ENCODE data around the gene KANK4. TPM values are rescaled to one million over a fixed set of nuclear protein-coding genes. Genes with fewer than 3 reads are reported as not detected.

Gene KANK4
- total and polyA plus RNA-seq, 2 donors (not counting 1 experiment from before 2014, with no cell fraction given), result not detected

- no CpG with 5 or more reads among the region's 1 CpG for WGBS (ENCODE audit: insufficient coverage)
- DNase-seq, result no peak
- intact Hi-C loops (cut with micrococcal nuclease), result no loop called here
These were observed 49.8 kb downstream of the KANK4 start for GRCh38 chr1:62269439-62269838.

GRCh38 chr1:62268315-62268714 is 50.9 kb downstream of the KANK4 start:
- Mint-ChIP-seq H3K9me3 (ENCODE audit: insufficient read depth) (no peaks in the 10 kb centered on the region), H3K27ac (no peak overlapping the region), H3K27me3 (no peaks in the 10 kb centered on the region), H3K4me3 (no peak overlapping the region), H3K4me1 (peaks cover 13% of the 10 kb centered on the region)
- ChIA-PET POLR2A (no interaction called here), CTCF (no interaction called here)
- no peak overlapping the region for H2AFZ ChIP-seq (ENCODE audit: insufficient read depth, low read depth, low read length, poor library complexity, severe bottlenecking)
- no peak overlapping the region for H3K4me3 ChIP-seq (ENCODE audit: control extremely low read depth in 1 of 5, extremely low read depth in 1 of 5, insufficient read depth in 1 of 5, low read depth in 2 of 5, low read length in 4 of 5)
- ATAC-seq (ENCODE audit: low read depth), result no peak
- 98% methylated on average over 5 of the region's 8 CpGs for WGBS (ENCODE audit: insufficient coverage)
- no peaks in the 10 kb centered on the region for H3K27me3 ChIP-seq (replicated peaks in 1 of 4; ENCODE audit: control extremely low read depth in 1 of 4, control insufficient read depth in 3 of 4, insufficient read depth in 4 of 4, low read length in 3 of 4)
- no peaks in the 10 kb centered on the region for H3K79me2 ChIP-seq (ENCODE audit: control insufficient read depth, insufficient read depth, low read length)
- H3K4me2 ChIP-seq (replicated peaks; ENCODE audit: low read depth, low read length, poor library complexity, severe bottlenecking), result no peak overlapping the region
- no peaks in the 10 kb centered on the region for H4K20me1 ChIP-seq (ENCODE audit: control insufficient read depth, insufficient read depth, low read length, poor library complexity, severe bottlenecking)
- H3K9me3 ChIP-seq (ENCODE audit: control extremely low read depth in 1 of 3, control insufficient read depth in 2 of 3, insufficient read depth in 1 of 3, low read length in 2 of 3), result peaks cover 0 to 6% (median 0%) of the 10 kb centered on the region in 3 donors
- intact Hi-C loops (cut with micrococcal nuclease), result no loop called here
- H3K27ac ChIP-seq (ENCODE audit: low read length in 2 of 2), result no peak overlapping the region
- H3K4me1 ChIP-seq (ENCODE audit: control insufficient read depth in 2 of 2, insufficient read depth in 2 of 2, low read length in 2 of 2), result peaks cover 10 to 12% of the 10 kb centered on the region in 2 donors
- DNase-seq, result no peak
- no peaks in the 10 kb centered on the region for H3K36me3 ChIP-seq (replicated peaks in 1 of 2; ENCODE audit: control extremely low read depth in 1 of 2, control insufficient read depth in 1 of 2, extremely low read depth in 1 of 2, insufficient read depth in 2 of 2, low read length in 1 of 2)
- H3K9ac ChIP-seq (ENCODE audit: low read length), result no peak overlapping the region
- TF ChIP-seq CTCF (IDR thresholded peaks at IDR 0.05), result no peak
- no peak for TF ChIP-seq EZH2 (IDR thresholded peaks at IDR 0.05; ENCODE audit: borderline replicate concordance, insufficient read depth, low read depth, low read length, poor library complexity, severe bottlenecking)

More at GRCh38 chr1:62269439-62269838, 49.8 kb downstream of the KANK4 start:
- ATAC-seq (ENCODE audit: low read depth), result no peak
- no peak overlapping the region for H3K4me3 ChIP-seq (ENCODE audit: control extremely low read depth in 1 of 5, extremely low read depth in 1 of 5, insufficient read depth in 1 of 5, low read depth in 2 of 5, low read length in 4 of 5)
- no peak overlapping the region for H2AFZ ChIP-seq (ENCODE audit: insufficient read depth, low read depth, low read length, poor library complexity, severe bottlenecking)
- no peaks in the 10 kb centered on the region for H3K79me2 ChIP-seq (ENCODE audit: control insufficient read depth, insufficient read depth, low read length)
- Mint-ChIP-seq H3K27ac (no peak overlapping the region), H3K4me3 (no peak overlapping the region), H3K4me1 (peaks cover 13% of the 10 kb centered on the region), H3K9me3 (ENCODE audit: insufficient read depth) (no peaks in the 10 kb centered on the region), H3K27me3 (no peaks in the 10 kb centered on the region)
- no peaks in the 10 kb centered on the region for H4K20me1 ChIP-seq (ENCODE audit: control insufficient read depth, insufficient read depth, low read length, poor library complexity, severe bottlenecking)
- peaks cover 10 to 12% of the 10 kb centered on the region in 2 donors for H3K4me1 ChIP-seq (ENCODE audit: control insufficient read depth in 2 of 2, insufficient read depth in 2 of 2, low read length in 2 of 2)
- no peak overlapping the region for H3K27ac ChIP-seq (ENCODE audit: low read length in 2 of 2)
- POLR2A ChIA-PET, result no interaction called here
- H3K4me2 ChIP-seq (replicated peaks; ENCODE audit: low read depth, low read length, poor library complexity, severe bottlenecking), result no peak overlapping the region
- H3K36me3 ChIP-seq (replicated peaks in 1 of 2; ENCODE audit: control extremely low read depth in 1 of 2, control insufficient read depth in 1 of 2, extremely low read depth in 1 of 2, insufficient read depth in 2 of 2, low read length in 1 of 2), result no peaks in the 10 kb centered on the region
- H3K27me3 ChIP-seq (replicated peaks in 1 of 4; ENCODE audit: control extremely low read depth in 1 of 4, control insufficient read depth in 3 of 4, insufficient read depth in 4 of 4, low read length in 3 of 4), result no peaks in the 10 kb centered on the region
- H3K9ac ChIP-seq (ENCODE audit: low read length), result no peak overlapping the region
- peaks cover 0 to 6% (median 0%) of the 10 kb centered on the region in 3 donors for H3K9me3 ChIP-seq (ENCODE audit: control extremely low read depth in 1 of 3, control insufficient read depth in 2 of 3, insufficient read depth in 1 of 3, low read length in 2 of 3)
- no peak for TF ChIP-seq EZH2 (IDR thresholded peaks at IDR 0.05; ENCODE audit: borderline replicate concordance, insufficient read depth, low read depth, low read length, poor library complexity, severe bottlenecking)
- TF ChIP-seq CTCF (IDR thresholded peaks at IDR 0.05), result no peak
- CTCF ChIA-PET, result no interaction called here

Measured in B cell (primary cell).